ENCODE results near the gene PGM2L1. TPM values are rescaled to one million over a fixed set of nuclear protein-coding genes. Genes with fewer than 3 reads are reported as not detected.

The PGM2L1 gene
- total RNA-seq, 1 experiment from 2014 or later, result 0.75 TPM

DNA sequence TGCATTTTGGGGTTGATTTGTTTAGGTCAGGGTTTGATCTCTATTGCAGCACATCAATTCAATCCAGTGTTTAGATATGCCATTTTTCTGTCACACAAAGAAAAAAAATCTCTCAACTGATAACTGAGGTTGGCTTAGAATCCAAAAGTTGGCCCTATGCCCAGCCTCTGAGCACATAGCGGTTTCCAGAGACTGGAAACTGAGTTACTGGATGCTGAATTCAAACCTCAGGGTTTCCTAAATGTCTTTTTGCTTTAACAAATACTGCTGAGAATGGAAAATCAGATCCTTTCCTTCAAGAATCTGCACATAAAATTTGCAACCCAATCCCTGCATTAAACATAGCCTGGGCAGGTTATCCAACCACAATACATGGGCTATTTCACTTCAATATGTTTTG, 90.8 kb downstream of the PGM2L1 start:
- intact Hi-C loops (cut with micrococcal nuclease), result no loop called here
- BruUV-seq (replicated peaks), result no TSS peak
- Mint-ChIP-seq H3K36me3 (ENCODE audit: insufficient read depth, unreplicated experiment) (no peaks in the 10 kb centered on the region), H3K27ac (ENCODE audit: low read depth, unreplicated experiment) (no peak overlapping the region), H3K4me3 (ENCODE audit: unreplicated experiment) (no peak overlapping the region), H3K27me3 (ENCODE audit: insufficient read depth, unreplicated experiment) (no peaks in the 10 kb centered on the region), H3K9me3 (ENCODE audit: unreplicated experiment) (no peaks in the 10 kb centered on the region), H3K4me1 (ENCODE audit: insufficient read depth, unreplicated experiment) (peaks cover 4% of the 10 kb centered on the region)
- TF ChIP-seq, protein P1, sequence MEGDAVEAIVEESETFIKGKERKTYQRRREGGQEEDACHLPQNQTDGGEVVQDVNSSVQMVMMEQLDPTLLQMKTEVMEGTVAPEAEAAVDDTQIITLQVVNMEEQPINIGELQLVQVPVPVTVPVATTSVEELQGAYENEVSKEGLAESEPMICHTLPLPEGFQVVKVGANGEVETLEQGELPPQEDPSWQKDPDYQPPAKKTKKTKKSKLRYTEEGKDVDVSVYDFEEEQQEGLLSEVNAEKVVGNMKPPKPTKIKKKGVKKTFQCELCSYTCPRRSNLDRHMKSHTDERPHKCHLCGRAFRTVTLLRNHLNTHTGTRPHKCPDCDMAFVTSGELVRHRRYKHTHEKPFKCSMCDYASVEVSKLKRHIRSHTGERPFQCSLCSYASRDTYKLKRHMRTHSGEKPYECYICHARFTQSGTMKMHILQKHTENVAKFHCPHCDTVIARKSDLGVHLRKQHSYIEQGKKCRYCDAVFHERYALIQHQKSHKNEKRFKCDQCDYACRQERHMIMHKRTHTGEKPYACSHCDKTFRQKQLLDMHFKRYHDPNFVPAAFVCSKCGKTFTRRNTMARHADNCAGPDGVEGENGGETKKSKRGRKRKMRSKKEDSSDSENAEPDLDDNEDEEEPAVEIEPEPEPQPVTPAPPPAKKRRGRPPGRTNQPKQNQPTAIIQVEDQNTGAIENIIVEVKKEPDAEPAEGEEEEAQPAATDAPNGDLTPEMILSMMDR (IDR thresholded peaks at IDR 0.05; ENCODE audit: unreplicated experiment), result no peak
- POLR2A ChIA-PET, result no interaction called here
- no peak for DNase-seq (ENCODE audit: unreplicated experiment)
- CTCF ChIA-PET, result interaction anchor here (0.7 kb wide), 1 partner anchor 82 kb away, joined by 3 read pairs; no protein-coding TSS in a partner anchor

DNA sequence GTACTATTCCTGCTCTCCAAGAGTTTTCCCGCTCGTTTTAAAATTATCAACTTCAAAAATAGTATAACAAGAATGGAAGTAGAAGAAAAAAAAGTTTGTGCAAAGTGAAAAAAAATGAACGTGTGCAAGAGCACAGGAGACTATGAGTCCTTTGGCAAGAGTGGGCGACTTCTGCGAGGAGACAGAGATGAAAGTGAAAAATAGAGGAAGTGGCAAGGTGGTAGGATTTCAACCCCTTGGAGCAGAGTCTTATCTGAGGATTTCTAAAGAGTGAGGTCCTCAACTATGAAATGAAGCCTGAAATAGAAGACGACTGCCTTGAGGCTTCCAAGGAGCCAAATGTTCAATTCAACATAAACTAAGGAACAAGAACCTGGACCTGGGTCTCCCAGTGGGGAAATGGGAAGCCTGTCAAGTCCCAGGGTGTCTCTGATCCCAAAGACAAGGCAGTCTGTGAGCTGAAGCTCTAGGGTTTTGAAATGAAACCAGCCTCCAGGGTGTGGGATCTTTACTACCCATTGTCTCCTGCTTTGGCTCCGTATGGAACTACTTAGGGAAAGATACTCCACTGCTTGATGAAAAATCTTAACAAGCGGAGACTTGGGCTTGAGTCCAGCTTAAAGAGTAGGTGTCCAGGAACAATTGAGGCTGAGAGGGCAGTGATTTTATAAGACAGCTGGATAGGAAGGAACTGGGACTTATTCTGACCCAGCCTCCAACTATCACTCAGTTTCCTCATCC, 91.6 kb downstream of the PGM2L1 start:
- H3K27ac Mint-ChIP-seq (ENCODE audit: low read depth, unreplicated experiment), result no peak overlapping the region
- CTCF ChIA-PET, result interaction anchor here (0.7 kb wide), 2 partner anchors 83 to 417 kb away, joined by 3 read pairs; no protein-coding TSS in a partner anchor
- no peak for DNase-seq (ENCODE audit: unreplicated experiment)

DNA sequence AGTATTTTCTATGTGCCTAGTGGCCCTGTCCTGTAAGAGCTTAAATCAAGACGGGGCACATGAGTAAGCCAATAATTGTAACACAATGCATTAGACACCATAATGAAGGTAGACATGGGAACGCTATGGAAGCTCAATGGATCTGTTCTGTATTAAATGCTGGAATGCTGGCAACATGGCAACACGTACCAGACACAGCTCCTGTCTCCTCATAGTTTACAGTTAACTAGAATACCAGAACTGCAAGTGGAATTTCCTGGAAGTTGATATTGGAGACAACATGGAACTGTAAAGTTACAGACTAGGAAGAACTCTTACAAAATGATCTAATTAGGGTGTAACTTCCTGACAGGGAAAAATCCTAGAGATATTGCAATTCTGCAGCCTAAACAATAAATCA, 99.2 kb downstream of the PGM2L1 start:
- no peaks in the 10 kb centered on the region for H3K36me3 Mint-ChIP-seq (ENCODE audit: insufficient read depth, unreplicated experiment)
- H3K27ac Mint-ChIP-seq (ENCODE audit: low read depth, unreplicated experiment), result no peak overlapping the region
- TF ChIP-seq, protein P1 (IDR thresholded peaks at IDR 0.05; ENCODE audit: unreplicated experiment), result no peak
- no peak overlapping the region for H3K4me3 Mint-ChIP-seq (ENCODE audit: unreplicated experiment)
- intact Hi-C loops (cut with micrococcal nuclease), result no loop called here
- no TSS peak for BruUV-seq (replicated peaks)
- no peaks in the 10 kb centered on the region for H3K27me3 Mint-ChIP-seq (ENCODE audit: insufficient read depth, unreplicated experiment)
- POLR2A ChIA-PET, result interaction anchor here (1.0 kb wide), 1 partner anchor 11 kb away, joined by 4 read pairs; no protein-coding TSS in a partner anchor
- CTCF ChIA-PET, result interaction anchor here (1.1 to 1.6 kb wide), 2 partner anchors 22 to 90 kb away, joined by 3 to 4 read pairs; no protein-coding TSS in a partner anchor
- no peaks in the 10 kb centered on the region for H3K4me1 Mint-ChIP-seq (ENCODE audit: insufficient read depth, unreplicated experiment)
- DNase-seq (ENCODE audit: unreplicated experiment), result no peak
- peaks cover 4% of the 10 kb centered on the region for H3K9me3 Mint-ChIP-seq (ENCODE audit: unreplicated experiment)

More for the DNA sequence above, 91.6 kb downstream of the PGM2L1 start:
- intact Hi-C loops (cut with micrococcal nuclease), result no loop called here
- Mint-ChIP-seq H3K9me3 (ENCODE audit: unreplicated experiment) (no peaks in the 10 kb centered on the region), H3K36me3 (ENCODE audit: insufficient read depth, unreplicated experiment) (no peaks in the 10 kb centered on the region), H3K27me3 (ENCODE audit: insufficient read depth, unreplicated experiment) (no peaks in the 10 kb centered on the region), H3K4me3 (ENCODE audit: unreplicated experiment) (no peak overlapping the region), H3K4me1 (ENCODE audit: insufficient read depth, unreplicated experiment) (no peaks in the 10 kb centered on the region)
- POLR2A ChIA-PET, result no interaction called here
- TF ChIP-seq, protein P1 (IDR thresholded peaks at IDR 0.05; ENCODE audit: unreplicated experiment), result no peak
- no TSS peak for BruUV-seq (replicated peaks)

DNA sequence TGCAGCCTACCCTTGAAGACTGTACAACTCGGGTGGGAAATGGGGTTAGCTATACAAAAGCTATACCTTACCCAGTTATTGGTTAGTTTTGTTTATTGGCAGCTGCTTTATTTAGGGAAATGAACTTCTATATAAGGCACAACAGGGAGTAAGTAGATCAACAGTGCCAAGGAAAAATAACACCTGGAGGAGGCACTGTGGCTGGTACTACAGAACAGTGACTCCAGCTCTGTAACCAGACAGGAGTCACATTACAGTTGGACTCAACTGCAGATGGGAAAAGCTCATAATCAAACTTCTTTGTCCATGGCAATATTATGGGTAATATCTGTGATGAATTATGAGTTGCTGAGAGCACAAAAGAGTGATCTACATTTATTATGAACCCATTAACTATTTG, 100.7 kb downstream of the PGM2L1 start:
- TF ChIP-seq, protein P1 (IDR thresholded peaks at IDR 0.05; ENCODE audit: unreplicated experiment), result no peak
- H3K4me1 Mint-ChIP-seq (ENCODE audit: insufficient read depth, unreplicated experiment), result no peaks in the 10 kb centered on the region
- H3K9me3 Mint-ChIP-seq (ENCODE audit: unreplicated experiment), result peaks cover 7% of the 10 kb centered on the region
- POLR2A ChIA-PET, result interaction anchor here (0.7 kb wide), 1 partner anchor 113 kb away, joined by 3 read pairs; no protein-coding TSS in a partner anchor
- CTCF ChIA-PET, result interaction anchor here (0.5 kb wide), 1 partner anchor 121 kb away, joined by 3 read pairs; no protein-coding TSS in a partner anchor
- H3K36me3 Mint-ChIP-seq (ENCODE audit: insufficient read depth, unreplicated experiment), result no peaks in the 10 kb centered on the region
- DNase-seq (ENCODE audit: unreplicated experiment), result no peak
- no peak overlapping the region for H3K27ac Mint-ChIP-seq (ENCODE audit: low read depth, unreplicated experiment)
- no TSS peak for BruUV-seq (replicated peaks)
- intact Hi-C loops (cut with micrococcal nuclease), result no loop called here
- H3K4me3 Mint-ChIP-seq (ENCODE audit: unreplicated experiment), result no peak overlapping the region
- H3K27me3 Mint-ChIP-seq (ENCODE audit: insufficient read depth, unreplicated experiment), result no peaks in the 10 kb centered on the region

Measured in MCF 10A (cell line).